Stimulated activated CD4-positive, alpha-beta T cell treated with anti-CD3 and anti-CD28 coated beads, Interleukin-4, amount 100 ng/mL, for 4 hours (primary cell): ENCODE data around the gene ING4.

Experiments used
- DNase-seq, 2 experiments: peaks; one replicate each; pipeline ENCODE4 v3.0.0-alpha.2; 2020

ING4 gene

GRCh38 chr12:6685814-6686213 is 22.9 kb upstream of the ING4 start:
- no peak for DNase-seq

- peak in 1 of 2 experiments; percentile 32 for DNase-seq
These were observed 21.7 kb upstream of the ING4 start for GRCh38 chr12:6684609-6685008.

- no peak for DNase-seq
These were observed 14.0 kb upstream of the ING4 start for GRCh38 chr12:6676962-6677361.

GRCh38 chr12:6672143-6672542 is 9.2 kb upstream of the ING4 start:
- DNase-seq, result no peak

GRCh38 chr12:6667559-6668210 is 4.8 kb upstream of the ING4 start:
- DNase-seq, result no peak

- DNase-seq, result no peak
These were observed 3.3 kb upstream of the ING4 start for GRCh38 chr12:6666211-6666610.

DNA sequence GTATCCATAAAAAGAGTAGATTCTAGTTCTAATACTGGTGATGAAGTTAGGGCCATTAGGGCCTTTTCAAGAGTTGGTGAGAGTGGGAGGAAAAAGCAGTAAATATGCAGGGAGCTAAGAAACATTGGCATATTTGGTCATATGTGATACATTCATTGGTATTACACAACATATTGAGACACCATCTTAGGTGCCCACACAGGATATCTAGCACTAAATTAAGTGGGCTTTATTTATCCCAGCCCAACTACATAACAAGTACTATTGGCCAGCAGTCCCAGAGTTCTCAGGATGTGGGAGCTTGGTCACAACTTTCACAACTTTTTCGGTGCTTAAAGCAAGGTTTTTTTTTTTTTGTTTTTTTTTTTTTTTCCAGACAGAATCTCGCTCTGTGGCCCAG is 2.0 kb upstream of the ING4 start:
- DNase-seq, result no peak

DNA sequence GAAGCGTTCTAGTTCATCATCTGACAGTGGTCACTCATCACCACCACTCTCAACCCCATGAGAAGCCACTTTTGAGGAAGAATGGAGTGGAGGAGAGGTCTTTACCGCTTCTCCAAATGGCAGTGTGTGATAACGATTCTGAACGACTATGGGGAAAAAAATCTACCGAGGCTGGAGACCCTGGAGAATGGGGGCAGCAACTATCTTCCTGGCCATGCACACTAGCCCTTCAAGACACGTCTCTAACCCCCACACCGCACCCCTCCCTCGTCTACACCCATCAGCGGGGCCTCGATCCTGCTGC is 365 bp downstream of the ING4 start:
- DNase-seq, result no peak

GRCh38 chr12:6653987-6654386 is 8.9 kb downstream of the ING4 start:
- no peak for DNase-seq

DNA sequence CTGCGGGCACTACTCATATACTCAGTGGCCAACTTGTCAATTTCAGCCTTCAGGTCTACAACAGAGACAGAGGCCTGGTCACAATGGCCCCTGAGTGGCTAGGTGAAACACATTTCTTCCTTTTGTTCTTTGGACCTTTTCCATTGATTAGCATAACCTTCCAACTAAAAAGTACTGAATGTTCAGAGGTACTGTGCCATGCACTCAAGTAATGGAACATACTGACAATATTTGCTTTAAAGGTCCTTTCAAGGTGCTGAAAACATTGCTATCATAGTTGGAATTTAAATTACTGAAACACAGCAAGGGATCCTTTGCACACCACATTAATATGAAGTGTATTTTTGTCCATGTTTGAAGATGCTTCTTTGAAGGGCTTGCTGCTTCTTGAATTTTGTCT is 9.6 kb downstream of the ING4 start:
- no peak for DNase-seq

- DNase-seq, result no peak
These were observed 10.5 kb downstream of the ING4 start for GRCh38 chr12:6652391-6652790.

DNA sequence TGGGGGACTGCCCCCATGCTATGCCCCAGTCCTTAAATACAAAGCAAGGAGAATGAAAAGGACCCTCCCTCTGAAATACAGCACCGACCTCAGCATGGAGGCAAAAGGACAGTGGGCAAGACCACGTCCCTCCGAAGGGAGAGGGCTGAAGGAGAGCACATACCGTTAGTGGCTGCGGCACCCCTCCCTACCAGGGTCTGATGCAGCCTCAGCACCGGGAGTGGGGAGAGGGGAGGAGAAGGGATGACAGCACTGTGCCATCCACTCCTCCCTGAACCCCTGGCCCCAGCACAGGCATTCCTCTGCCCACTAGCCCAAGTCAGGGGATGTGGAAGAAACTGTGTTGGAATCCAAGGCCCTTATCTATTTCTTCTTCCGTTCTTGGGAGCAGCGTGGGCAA is 12.1 kb downstream of the ING4 start:
- no peak for DNase-seq

DNA sequence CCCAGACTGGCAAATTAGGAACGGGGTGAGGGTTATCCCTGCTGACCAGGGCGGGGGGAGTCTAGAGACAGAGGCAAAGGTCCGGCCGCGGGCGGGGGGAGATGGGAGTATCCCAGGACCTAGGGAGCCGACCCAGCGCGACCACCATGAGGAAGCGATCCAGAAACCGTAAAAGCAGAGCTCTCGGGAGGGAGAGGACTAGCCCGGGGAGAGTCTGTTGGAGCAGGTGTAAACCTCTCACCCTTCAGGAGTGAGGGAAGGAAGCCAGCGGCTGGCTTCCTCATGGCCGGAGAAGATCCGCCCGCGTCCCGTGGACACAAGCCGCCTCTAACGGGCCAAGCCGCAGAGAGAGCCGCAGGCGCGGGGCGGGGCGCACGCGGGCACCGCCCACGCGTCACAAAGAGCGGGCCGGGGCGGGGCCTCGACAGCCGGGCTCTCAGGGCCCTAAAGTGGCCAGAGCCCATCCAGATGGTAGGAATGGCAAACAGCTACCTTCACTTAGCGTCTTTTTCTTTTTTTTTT is 15.8 kb downstream of the ING4 start, which contains the start of gene ACRBP:
Gene ACRBP (minus strand): TSS at position 350 of the 522 bp plus-strand sequence. CDS start 66 bp downstream, at position 284.
- peak; percentile 24 to 44 for DNase-seq

- no peak for DNase-seq
These were observed 16.4 kb downstream of the ING4 start for GRCh38 chr12:6646276-6647082.

DNA sequence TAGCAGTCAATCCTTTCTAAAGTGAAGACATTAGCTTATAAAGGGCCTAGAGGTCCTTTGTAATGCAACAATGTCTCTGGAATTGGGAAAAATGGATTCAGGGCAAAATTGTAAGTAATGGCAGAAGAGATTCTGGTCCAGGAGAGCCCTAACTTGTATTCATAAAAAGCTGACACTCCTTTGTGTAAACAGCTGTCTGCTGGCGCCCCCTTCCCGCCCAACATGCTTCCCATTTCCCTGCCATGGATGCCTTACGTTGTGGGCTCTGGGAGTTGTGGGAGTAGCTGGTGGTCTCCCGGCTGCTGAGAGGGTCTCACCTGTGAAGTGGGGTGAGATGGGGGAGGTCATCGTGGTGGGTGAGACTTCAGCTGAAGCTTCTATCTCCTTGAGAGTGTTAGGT is 18.0 kb downstream of the ING4 start:
- no peak for DNase-seq

DNA sequence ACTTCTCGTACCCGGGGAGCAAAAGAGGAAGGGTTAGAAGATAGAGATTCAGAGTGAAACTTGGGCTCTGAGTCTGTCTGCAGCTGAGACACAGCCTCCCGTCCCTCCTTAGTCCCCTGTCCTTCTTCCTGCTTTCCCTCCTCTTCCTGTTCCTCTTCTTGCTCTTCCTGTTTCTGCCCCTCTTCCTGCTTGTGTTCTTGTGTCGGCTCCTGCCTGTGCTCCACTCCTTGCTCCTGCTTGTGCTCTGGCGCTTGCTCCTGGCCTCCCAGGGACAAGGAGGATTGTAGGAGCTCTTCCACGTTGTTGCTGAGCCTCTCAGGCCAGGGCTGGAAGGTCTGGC is 18.7 kb downstream of the ING4 start:
- DNase-seq, result no peak

GRCh38 chr12:6643569-6644256 is 19.2 kb downstream of the ING4 start:
- no peak for DNase-seq

DNA sequence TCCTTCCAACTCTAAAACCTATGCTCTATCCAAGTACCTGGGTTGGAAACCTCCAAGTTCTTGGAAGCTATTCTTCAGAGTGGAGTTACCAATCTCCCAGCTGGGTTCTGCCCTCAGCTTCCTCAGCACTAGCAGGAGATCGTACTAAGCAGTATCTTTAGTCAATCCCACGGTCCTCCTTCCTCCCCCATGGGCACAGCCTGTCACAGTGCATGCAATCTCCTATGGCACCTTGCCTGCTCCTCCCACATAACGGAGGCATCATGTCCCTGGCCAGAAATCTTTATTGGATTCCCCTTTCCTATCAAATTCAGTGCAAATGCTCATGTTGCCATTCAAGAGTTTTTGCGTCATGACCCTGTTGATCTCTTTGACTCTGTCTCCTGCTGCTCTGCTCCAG is 21.8 kb downstream of the ING4 start:
- no peak for DNase-seq

DNA sequence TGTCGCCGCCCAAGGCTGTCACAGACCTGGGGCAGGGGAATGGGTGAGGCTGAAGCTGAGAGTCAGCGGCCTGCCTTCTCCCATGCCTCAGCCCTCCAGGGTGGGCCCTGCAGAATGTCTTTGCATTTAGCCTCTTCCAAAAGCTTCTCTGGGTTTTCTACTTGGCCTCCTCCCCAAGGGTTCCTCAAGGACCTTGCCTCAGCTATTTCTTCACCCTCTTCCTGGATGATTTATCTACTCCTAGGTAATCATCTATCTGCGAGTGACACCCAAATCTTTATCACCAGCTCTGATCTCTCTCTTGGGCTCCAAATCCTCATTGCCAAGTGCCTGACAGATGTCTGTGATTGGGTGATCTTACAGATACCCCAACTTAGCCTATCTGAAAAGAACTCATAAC is 22.4 kb downstream of the ING4 start:
- DNase-seq, result no peak

- DNase-seq, result no peak
These were observed 23.6 kb downstream of the ING4 start for GRCh38 chr12:6639151-6639801.

GRCh38 chr12:6638305-6638704 is 24.6 kb downstream of the ING4 start:
- no peak for DNase-seq

GRCh38 chr12:6635856-6636531 is 26.9 kb downstream of the ING4 start, which contains the start of gene LPAR5:
Gene LPAR5, minus strand, starts transcription at chr12:6635959. Its CDS starts 14,711 bp downstream, at chr12:6621248.
- DNase-seq, result no peak

- DNase-seq, result peak; percentile 30 to 72
These were observed 27.5 kb downstream of the ING4 start for GRCh38 chr12:6635375-6635855.
